SK-N-SH (cell line): ENCODE data around the gene OXGR1. TPM values are rescaled to one million over a fixed set of nuclear protein-coding genes. Genes with fewer than 3 reads are reported as not detected.

Source experiments
- CTCF ChIA-PET: fragments of 300-600, 350-600 bp; formaldehyde crosslinking; extraction: SDS; loops from one replicate; lab custom pipeline; 2021; lab: Yijun Ruan, JAX
- POLR2A ChIA-PET: fragments of 350-600 bp; sonication (Branson Sonifier 250); formaldehyde crosslinking; extraction: SDS; loops from one replicate; lab custom pipeline; 2020; ENCODE audit warnings: antibody characterized with exemption, inconsistent platforms; lab: Yijun Ruan, JAX
- DNase-seq: peaks from one replicate; pipeline ENCODE4 v3.0.0; 2012
- H2AFZ ChIP-seq: fragments of 200-600 bp; sonication (generic); 2 replicates; pipeline ENCODE4 v1.8.1; 2016; ENCODE audit warnings: antibody characterized with exemption, mild to moderate bottlenecking, low read depth
- H3F3A ChIP-seq: fragments of 200-600 bp; sonication (generic); replicated peaks from 2 replicates; pipeline ENCODE3; 2016; ENCODE audit warnings: antibody characterized with exemption, mild to moderate bottlenecking; ENCODE audit not compliant: insufficient read depth
- H3K27ac ChIP-seq, 2 experiments: fragments of 200-500 bp in 1 of 2; fragments of 200-600 bp in 1 of 2; sonication (Bioruptor generic) in 1 of 2; sonication (generic), shearing (Covaris generic) in 1 of 2; 2 replicates each; pipeline versions ENCODE4 v1.5.1 to v1.6.1; 2014 to 2016; ENCODE audit warnings: low read depth in 2 of 2, inconsistent platforms in 1 of 2, low read length in 1 of 2, mild to moderate bottlenecking in 1 of 2, mixed read lengths in 1 of 2
- H3K27me3 ChIP-seq: fragments of 200-600 bp; sonication (generic), shearing (Covaris generic); 2 replicates; pipeline ENCODE4 v1.6.1; 2016; ENCODE audit warnings: mixed run types; ENCODE audit not compliant: insufficient read depth
- H3K36me3 ChIP-seq, 2 experiments: fragments of 200-500 bp in 1 of 2; fragments of 200-600 bp in 1 of 2; sonication (Bioruptor generic) in 1 of 2; sonication (generic) in 1 of 2; replicated peaks in 1 of 2; 2 replicates each; pipeline versions ENCODE3 to v1.5.1; 2014 to 2016; ENCODE audit warnings: low read length in 1 of 2, mild to moderate bottlenecking in 1 of 2; ENCODE audit not compliant: insufficient read depth in 2 of 2, control insufficient read depth in 1 of 2
- H3K4me1 ChIP-seq, 2 experiments: fragments of 200-500 bp in 1 of 2; fragments of 200-600 bp in 1 of 2; sonication (Bioruptor generic) in 1 of 2; sonication (generic), shearing (Covaris generic) in 1 of 2; 2 replicates each; pipeline versions ENCODE4 v1.5.1 to v1.6.1; 2014 to 2016; ENCODE audit warnings: low read depth in 1 of 2, low read length in 1 of 2, mixed run types in 1 of 2; ENCODE audit not compliant: insufficient read depth in 2 of 2, control insufficient read depth in 1 of 2
- H3K4me2 ChIP-seq: fragments of 200-600 bp; sonication (generic), shearing (Covaris generic); 2 replicates; pipeline ENCODE4 v1.6.1; 2017; ENCODE audit warnings: mixed run types
- H3K4me3 ChIP-seq, 2 experiments: fragments of 200-500 bp in 1 of 2; fragments of 200-600 bp in 1 of 2; sonication (Bioruptor generic) in 1 of 2; sonication (generic), shearing (Covaris generic) in 1 of 2; 2 replicates each; pipeline versions ENCODE4 v1.5.1 to v1.8.1; 2014 to 2016; ENCODE audit warnings: low read depth in 2 of 2, inconsistent platforms in 1 of 2, low read length in 1 of 2, mild to moderate bottlenecking in 1 of 2, mixed read lengths in 1 of 2, moderate library complexity in 1 of 2
- H3K79me2 ChIP-seq: fragments of 200-600 bp; sonication (generic); 2 replicates; pipeline ENCODE4 v1.8.1; 2017; ENCODE audit warnings: mild to moderate bottlenecking; ENCODE audit not compliant: insufficient read depth
- H3K9ac ChIP-seq: fragments of 200-600 bp; sonication (generic); 2 replicates; pipeline ENCODE4 v1.6.1; 2017; ENCODE audit warnings: mixed run types
- H3K9me2 ChIP-seq: fragments of 200-600 bp; sonication (generic); 2 replicates; pipeline ENCODE4 v1.6.1; 2017; ENCODE audit warnings: mixed run types
- H3K9me3 ChIP-seq: fragments of 200-600 bp; sonication (generic); 2 replicates; pipeline ENCODE4 v1.6.1; 2017; ENCODE audit warnings: mixed run types, mild to moderate bottlenecking, moderate library complexity
- H4K20me1 ChIP-seq: fragments of 200-600 bp; sonication (generic); 2 replicates; pipeline ENCODE4 v1.6.1; 2017; ENCODE audit warnings: mild to moderate bottlenecking, mixed run types; ENCODE audit not compliant: insufficient read depth
- EZH2phosphoT487 ChIP-seq: fragments of 200-600 bp; sonication (generic); IDR thresholded peaks from 2 replicates; pipeline ENCODE4 v1.6.1; 2017; ENCODE audit warnings: low read depth, mixed run types, mild to moderate bottlenecking, antibody characterized with exemption, moderate library complexity, borderline replicate concordance
- FOXM1 ChIP-seq: IDR thresholded peaks from 2 replicates; pipeline ENCODE4 v1.4.0; 2012; ENCODE audit warnings: low read depth, mild to moderate bottlenecking
- GABPA ChIP-seq: IDR thresholded peaks from 2 replicates; pipeline ENCODE4 v1.4.0; 2012; ENCODE audit warnings: low read depth, mild to moderate bottlenecking
- GATA2 ChIP-seq: sonication (generic); formaldehyde crosslinking; IDR thresholded peaks from 2 replicates; pipeline ENCODE4 v1.5.0; 2020; ENCODE audit warnings: mild to moderate bottlenecking, missing genetic modification reagents
- JUND ChIP-seq: IDR thresholded peaks from 2 replicates; pipeline ENCODE4 v1.4.0; 2012
- NFIC ChIP-seq: IDR thresholded peaks from 2 replicates; pipeline ENCODE4 v1.4.0; 2012; ENCODE audit warnings: borderline replicate concordance
- NRF1 ChIP-seq: IDR thresholded peaks from 2 replicates; pipeline ENCODE4 v1.6.1; 2012; ENCODE audit warnings: low read depth, mild to moderate bottlenecking, low read length
- RAD21 ChIP-seq: IDR thresholded peaks from 2 replicates; pipeline ENCODE4 v1.6.1; 2012; ENCODE audit warnings: mild to moderate bottlenecking, low read length
- RXRA ChIP-seq: IDR thresholded peaks from 2 replicates; pipeline ENCODE4 v1.4.0; 2012; ENCODE audit warnings: low read depth, mild to moderate bottlenecking, borderline replicate concordance
- SMC3 ChIP-seq: IDR thresholded peaks from 2 replicates; pipeline ENCODE4 v1.6.1; 2012; ENCODE audit warnings: low read depth, low read length, improper control_type of control experiment
- YY1 ChIP-seq: IDR thresholded peaks from 2 replicates; pipeline ENCODE4 v1.4.0; 2012; ENCODE audit warnings: low read depth, mild to moderate bottlenecking
- WGBS: methylation state at CpG from one replicate; pipeline ENCODE4 v1.1.6; 2017; ENCODE audit warnings: low lambda C conversion rate; 5-methylcytosine and 5-hydroxymethylcytosine counted together
- polyA plus RNA-seq, 3 experiments: library from polyadenylated mRNA; depleted of rRNA; stranded (reverse); fragments of >200 nt; gene quantifications; 2 replicates each; pipeline ENCODE4 v1.2.3, GENCODE V29; 2012
- TF ChIP-seq, protein P1 (sequence below): IDR thresholded peaks from 2 replicates; pipeline ENCODE4 v1.4.0; 2012; ENCODE audit warnings: low read depth, borderline replicate concordance
- TF ChIP-seq, protein P2 (sequence below): fragments of 150-350 bp; IDR thresholded peaks from 2 replicates; pipeline ENCODE4 v1.6.1; 2017; ENCODE audit warnings: antibody characterized with exemption, low read length, low read depth, borderline replicate concordance
- TF ChIP-seq, protein P3 (sequence below): IDR thresholded peaks from 2 replicates; pipeline ENCODE4 v1.6.1; 2012; ENCODE audit warnings: mild to moderate bottlenecking, low read depth, low read length, moderate library complexity
- TF ChIP-seq, protein P4 (sequence below): IDR thresholded peaks from 2 replicates; pipeline ENCODE4 v1.4.0; 2012; ENCODE audit warnings: low read depth
- TF ChIP-seq, protein P5 (sequence below): IDR thresholded peaks from 2 replicates; pipeline ENCODE4 v1.4.0; 2012; ENCODE audit warnings: low read depth, borderline replicate concordance
- TF ChIP-seq, protein P6 (sequence below): fragments of 200-600 bp; sonication (generic); IDR thresholded peaks from 2 replicates; pipeline ENCODE4 v1.6.1; 2017; ENCODE audit warnings: antibody characterized with exemption, mild to moderate bottlenecking, moderate library complexity

The OXGR1 gene
- polyA plus RNA-seq, 1 of the 3 experiments (the other 2 are of a cell fraction): not detected

DNA sequence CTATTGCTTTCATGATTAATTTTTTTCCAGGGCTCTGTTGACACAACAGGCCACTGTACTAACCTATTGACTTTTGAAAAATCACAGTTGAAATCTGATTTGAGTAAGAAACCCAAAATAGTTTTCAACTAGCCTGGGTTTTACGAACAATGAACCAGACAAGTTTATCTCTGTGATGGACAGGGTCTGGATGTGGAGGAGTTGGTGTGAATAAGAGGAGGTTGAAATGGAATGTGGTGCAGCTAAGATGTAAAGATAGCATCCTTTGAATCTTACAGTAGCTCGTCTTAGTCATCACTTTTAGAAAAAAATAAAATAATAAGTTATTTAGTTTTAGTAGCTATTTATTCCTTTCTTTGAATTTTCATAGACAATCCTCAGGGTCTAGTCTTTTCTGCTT lies 8.3 kb upstream of the OXGR1 start:
- Histone ChIP-seq H3F3A (no peaks in the 10 kb centered on the region), H3K27me3 (no peaks in the 10 kb centered on the region), H4K20me1 (no peaks in the 10 kb centered on the region), H3K9me2 (no peaks in the 10 kb centered on the region), H2AFZ (no peak overlapping the region), H3K4me1 (peaks cover 0 to 16% of the 10 kb centered on the region in 2 experiments; a peak in 2 of 4 replicates), H3K9me3 (no peaks in the 10 kb centered on the region), H3K4me2 (no peak overlapping the region), H3K27ac (no peak overlapping the region), H3K9ac (no peak overlapping the region), H3K79me2 (no peaks in the 10 kb centered on the region), H3K4me3 (no peak overlapping the region), H3K36me3 (no peaks in the 10 kb centered on the region)
- WGBS: 37% methylated on average over 2 of the region's 2 CpGs
- ChIA-PET POLR2A (no interaction called here), CTCF (interaction anchor here (1.0 to 6.4 kb wide), 4 partner anchors 12 to 982 kb away, joined by 3 to 37 read pairs (median 3); no protein-coding TSS in a partner anchor)
- DNase-seq: no peak
- TF ChIP-seq YY1 (no peak), SMC3 (no peak), NFIC (no peak), FOXM1 (no peak), EZH2phosphoT487 (no peak), JUND (no peak), RAD21 (no peak), GABPA (no peak), NRF1 (no peak), RXRA (no peak), GATA2 (no peak)
- TF ChIP-seq, protein P1, sequence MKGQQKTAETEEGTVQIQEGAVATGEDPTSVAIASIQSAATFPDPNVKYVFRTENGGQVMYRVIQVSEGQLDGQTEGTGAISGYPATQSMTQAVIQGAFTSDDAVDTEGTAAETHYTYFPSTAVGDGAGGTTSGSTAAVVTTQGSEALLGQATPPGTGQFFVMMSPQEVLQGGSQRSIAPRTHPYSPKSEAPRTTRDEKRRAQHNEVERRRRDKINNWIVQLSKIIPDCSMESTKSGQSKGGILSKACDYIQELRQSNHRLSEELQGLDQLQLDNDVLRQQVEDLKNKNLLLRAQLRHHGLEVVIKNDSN: no peak
- TF ChIP-seq, protein P2, sequence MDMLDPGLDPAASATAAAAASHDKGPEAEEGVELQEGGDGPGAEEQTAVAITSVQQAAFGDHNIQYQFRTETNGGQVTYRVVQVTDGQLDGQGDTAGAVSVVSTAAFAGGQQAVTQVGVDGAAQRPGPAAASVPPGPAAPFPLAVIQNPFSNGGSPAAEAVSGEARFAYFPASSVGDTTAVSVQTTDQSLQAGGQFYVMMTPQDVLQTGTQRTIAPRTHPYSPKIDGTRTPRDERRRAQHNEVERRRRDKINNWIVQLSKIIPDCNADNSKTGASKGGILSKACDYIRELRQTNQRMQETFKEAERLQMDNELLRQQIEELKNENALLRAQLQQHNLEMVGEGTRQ: no peak
- TF ChIP-seq, protein P3, sequence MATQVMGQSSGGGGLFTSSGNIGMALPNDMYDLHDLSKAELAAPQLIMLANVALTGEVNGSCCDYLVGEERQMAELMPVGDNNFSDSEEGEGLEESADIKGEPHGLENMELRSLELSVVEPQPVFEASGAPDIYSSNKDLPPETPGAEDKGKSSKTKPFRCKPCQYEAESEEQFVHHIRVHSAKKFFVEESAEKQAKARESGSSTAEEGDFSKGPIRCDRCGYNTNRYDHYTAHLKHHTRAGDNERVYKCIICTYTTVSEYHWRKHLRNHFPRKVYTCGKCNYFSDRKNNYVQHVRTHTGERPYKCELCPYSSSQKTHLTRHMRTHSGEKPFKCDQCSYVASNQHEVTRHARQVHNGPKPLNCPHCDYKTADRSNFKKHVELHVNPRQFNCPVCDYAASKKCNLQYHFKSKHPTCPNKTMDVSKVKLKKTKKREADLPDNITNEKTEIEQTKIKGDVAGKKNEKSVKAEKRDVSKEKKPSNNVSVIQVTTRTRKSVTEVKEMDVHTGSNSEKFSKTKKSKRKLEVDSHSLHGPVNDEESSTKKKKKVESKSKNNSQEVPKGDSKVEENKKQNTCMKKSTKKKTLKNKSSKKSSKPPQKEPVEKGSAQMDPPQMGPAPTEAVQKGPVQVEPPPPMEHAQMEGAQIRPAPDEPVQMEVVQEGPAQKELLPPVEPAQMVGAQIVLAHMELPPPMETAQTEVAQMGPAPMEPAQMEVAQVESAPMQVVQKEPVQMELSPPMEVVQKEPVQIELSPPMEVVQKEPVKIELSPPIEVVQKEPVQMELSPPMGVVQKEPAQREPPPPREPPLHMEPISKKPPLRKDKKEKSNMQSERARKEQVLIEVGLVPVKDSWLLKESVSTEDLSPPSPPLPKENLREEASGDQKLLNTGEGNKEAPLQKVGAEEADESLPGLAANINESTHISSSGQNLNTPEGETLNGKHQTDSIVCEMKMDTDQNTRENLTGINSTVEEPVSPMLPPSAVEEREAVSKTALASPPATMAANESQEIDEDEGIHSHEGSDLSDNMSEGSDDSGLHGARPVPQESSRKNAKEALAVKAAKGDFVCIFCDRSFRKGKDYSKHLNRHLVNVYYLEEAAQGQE: no peak
- TF ChIP-seq, protein P4, sequence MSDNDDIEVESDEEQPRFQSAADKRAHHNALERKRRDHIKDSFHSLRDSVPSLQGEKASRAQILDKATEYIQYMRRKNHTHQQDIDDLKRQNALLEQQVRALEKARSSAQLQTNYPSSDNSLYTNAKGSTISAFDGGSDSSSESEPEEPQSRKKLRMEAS: no peak
- TF ChIP-seq, protein P5, sequence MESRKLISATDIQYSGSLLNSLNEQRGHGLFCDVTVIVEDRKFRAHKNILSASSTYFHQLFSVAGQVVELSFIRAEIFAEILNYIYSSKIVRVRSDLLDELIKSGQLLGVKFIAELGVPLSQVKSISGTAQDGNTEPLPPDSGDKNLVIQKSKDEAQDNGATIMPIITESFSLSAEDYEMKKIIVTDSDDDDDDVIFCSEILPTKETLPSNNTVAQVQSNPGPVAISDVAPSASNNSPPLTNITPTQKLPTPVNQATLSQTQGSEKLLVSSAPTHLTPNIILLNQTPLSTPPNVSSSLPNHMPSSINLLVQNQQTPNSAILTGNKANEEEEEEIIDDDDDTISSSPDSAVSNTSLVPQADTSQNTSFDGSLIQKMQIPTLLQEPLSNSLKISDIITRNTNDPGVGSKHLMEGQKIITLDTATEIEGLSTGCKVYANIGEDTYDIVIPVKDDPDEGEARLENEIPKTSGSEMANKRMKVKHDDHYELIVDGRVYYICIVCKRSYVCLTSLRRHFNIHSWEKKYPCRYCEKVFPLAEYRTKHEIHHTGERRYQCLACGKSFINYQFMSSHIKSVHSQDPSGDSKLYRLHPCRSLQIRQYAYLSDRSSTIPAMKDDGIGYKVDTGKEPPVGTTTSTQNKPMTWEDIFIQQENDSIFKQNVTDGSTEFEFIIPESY: no peak
- TF ChIP-seq, protein P6, sequence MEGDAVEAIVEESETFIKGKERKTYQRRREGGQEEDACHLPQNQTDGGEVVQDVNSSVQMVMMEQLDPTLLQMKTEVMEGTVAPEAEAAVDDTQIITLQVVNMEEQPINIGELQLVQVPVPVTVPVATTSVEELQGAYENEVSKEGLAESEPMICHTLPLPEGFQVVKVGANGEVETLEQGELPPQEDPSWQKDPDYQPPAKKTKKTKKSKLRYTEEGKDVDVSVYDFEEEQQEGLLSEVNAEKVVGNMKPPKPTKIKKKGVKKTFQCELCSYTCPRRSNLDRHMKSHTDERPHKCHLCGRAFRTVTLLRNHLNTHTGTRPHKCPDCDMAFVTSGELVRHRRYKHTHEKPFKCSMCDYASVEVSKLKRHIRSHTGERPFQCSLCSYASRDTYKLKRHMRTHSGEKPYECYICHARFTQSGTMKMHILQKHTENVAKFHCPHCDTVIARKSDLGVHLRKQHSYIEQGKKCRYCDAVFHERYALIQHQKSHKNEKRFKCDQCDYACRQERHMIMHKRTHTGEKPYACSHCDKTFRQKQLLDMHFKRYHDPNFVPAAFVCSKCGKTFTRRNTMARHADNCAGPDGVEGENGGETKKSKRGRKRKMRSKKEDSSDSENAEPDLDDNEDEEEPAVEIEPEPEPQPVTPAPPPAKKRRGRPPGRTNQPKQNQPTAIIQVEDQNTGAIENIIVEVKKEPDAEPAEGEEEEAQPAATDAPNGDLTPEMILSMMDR: no peak
